HepG2 (cell line): ENCODE results near the gene FKBP8.

Source experiments
- DNMT3B ChIP-seq: conservative IDR thresholded peaks from 2 replicates; pipeline ENCODE4 v1.6.1; 2016; ENCODE audit warnings: missing biosample characterization, control low read depth
- EP300 ChIP-seq, 3 experiments: sonication (generic) in 1 of 3; formaldehyde crosslinking in 1 of 3; IDR thresholded peaks; 2 replicates each; pipeline versions ENCODE4 v1.5.1 to v1.6.1; 2011 to 2020; ENCODE audit warnings: low read depth in 2 of 3, low read length in 2 of 3, borderline replicate concordance in 1 of 3, improper control_type of control experiment in 1 of 3, mild to moderate bottlenecking in 1 of 3, missing genetic modification reagents in 1 of 3, moderate library complexity in 1 of 3
- EZH2 ChIP-seq: conservative IDR thresholded peaks from 2 replicates; pipeline ENCODE4 v1.6.1; 2012; ENCODE audit warnings: mild to moderate bottlenecking, low read depth, low read length, moderate library complexity
- FOSL2 ChIP-seq: sonication (generic); formaldehyde crosslinking; IDR thresholded peaks from 2 replicates; pipeline ENCODE4 v1.4.0; 2020; ENCODE audit warnings: missing genetic modification reagents
- FOXM1 ChIP-seq: sonication (generic); formaldehyde crosslinking; IDR thresholded peaks from 2 replicates; pipeline ENCODE4 v1.5.0; 2020; ENCODE audit warnings: missing genetic modification reagents
- HNRNPK ChIP-seq: fragments of 200-400 bp; formaldehyde crosslinking; IDR thresholded peaks from 2 replicates; pipeline ENCODE4 v1.6.1; 2018; ENCODE audit warnings: low read length, low read depth, moderate library complexity, mild to moderate bottlenecking; ENCODE audit not compliant: poor library complexity, severe bottlenecking
- JUNB ChIP-seq: sonication (generic); formaldehyde crosslinking; IDR thresholded peaks from 2 replicates; pipeline ENCODE4 v1.8.0; 2022; ENCODE audit warnings: missing genetic modification reagents, mild to moderate bottlenecking, borderline replicate concordance
- KDM1A ChIP-seq: IDR thresholded peaks from 2 replicates; pipeline ENCODE4 v1.6.1; 2016; ENCODE audit warnings: missing compliant biosample characterization
- KDM6A ChIP-seq: IDR thresholded peaks from 2 replicates; pipeline ENCODE4 v1.6.1; 2016; ENCODE audit warnings: low read depth
- SP1 ChIP-seq, 2 experiments: fragments of 450-650 bp in 1 of 2; sonication (generic) in 1 of 2; formaldehyde crosslinking in 1 of 2; IDR thresholded peaks; 2 replicates each; pipeline versions ENCODE4 v1.4.0 to v1.6.1; 2016 to 2020; ENCODE audit warnings: missing genetic modification reagents in 1 of 2
- TAF15 ChIP-seq: fragments of 200-400 bp; formaldehyde crosslinking; IDR thresholded peaks from one replicate; pipeline ENCODE4 v1.6.1; 2018; ENCODE audit warnings: mild to moderate bottlenecking, low read depth, low read length; ENCODE audit not compliant: poor library complexity, severe bottlenecking
- ZFP36 ChIP-seq: fragments of 150-350 bp; IDR thresholded peaks from 2 replicates; pipeline ENCODE4 v1.6.1; 2018; ENCODE audit warnings: borderline replicate concordance, low read length, low read depth; ENCODE audit not compliant: partially characterized antibody
- TF ChIP-seq, protein P1 (sequence below): sonication (generic); formaldehyde crosslinking; IDR thresholded peaks from 2 replicates; pipeline ENCODE4 v1.5.0; 2020; ENCODE audit warnings: mild to moderate bottlenecking, missing genetic modification reagents, moderate library complexity
- TF ChIP-seq, protein P2 (sequence below): sonication (generic); formaldehyde crosslinking; IDR thresholded peaks from 2 replicates; pipeline ENCODE4 v1.8.0; 2022; ENCODE audit warnings: low read depth, missing genetic modification reagents

DNA sequence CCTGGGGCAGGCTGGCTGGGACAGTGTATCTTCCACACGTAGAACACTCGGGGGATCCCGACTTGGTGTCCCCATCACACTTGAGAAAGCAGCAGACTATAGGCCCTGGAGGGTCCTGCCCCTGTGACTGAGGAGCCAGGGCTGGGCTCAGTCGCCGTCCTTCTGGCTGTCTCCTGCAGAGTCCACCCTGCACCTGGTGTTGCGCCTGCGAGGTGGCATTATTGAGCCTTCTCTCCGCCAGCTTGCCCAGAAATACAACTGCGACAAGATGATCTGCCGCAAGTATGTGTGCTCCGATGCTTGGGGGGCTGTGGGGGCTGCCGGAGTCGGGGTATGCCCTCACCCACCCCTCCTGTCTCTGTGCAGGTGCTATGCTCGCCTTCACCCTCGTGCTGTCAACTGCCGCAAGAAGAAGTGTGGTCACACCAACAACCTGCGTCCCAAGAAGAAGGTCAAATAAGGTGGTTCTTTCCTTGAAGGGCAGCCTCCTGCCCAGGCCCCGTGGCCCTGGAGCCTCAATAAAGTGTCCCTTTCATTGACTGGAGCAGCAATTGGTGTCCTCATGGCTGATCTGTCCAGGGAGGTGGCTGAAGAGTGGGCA lies 31.4 kb upstream of the FKBP8 start:
- TF ChIP-seq EP300 (IDR thresholded peaks at IDR 0.05; ENCODE audit: low read depth in 2 of 2, low read length in 2 of 2) (no peak), EP300 (CRISPR knock-in tag; IDR thresholded peaks at IDR 0.05; ENCODE audit: borderline replicate concordance) (no peak), JUNB (CRISPR knock-in tag) (no peak), TAF15 (no peak), SP1 (IDR thresholded peaks at IDR 0.05) (no peak), SP1 (CRISPR knock-in tag; IDR thresholded peaks at IDR 0.05) (no peak), KDM6A (CRISPR knock-in tag) (no peak), HNRNPK (no peak), KDM1A (no peak), ZFP36 (no peak), EZH2 (no peak), FOSL2 (CRISPR knock-in tag) (no peak), DNMT3B (no peak), FOXM1 (CRISPR knock-in tag) (no peak)
- TF ChIP-seq, protein P1, sequence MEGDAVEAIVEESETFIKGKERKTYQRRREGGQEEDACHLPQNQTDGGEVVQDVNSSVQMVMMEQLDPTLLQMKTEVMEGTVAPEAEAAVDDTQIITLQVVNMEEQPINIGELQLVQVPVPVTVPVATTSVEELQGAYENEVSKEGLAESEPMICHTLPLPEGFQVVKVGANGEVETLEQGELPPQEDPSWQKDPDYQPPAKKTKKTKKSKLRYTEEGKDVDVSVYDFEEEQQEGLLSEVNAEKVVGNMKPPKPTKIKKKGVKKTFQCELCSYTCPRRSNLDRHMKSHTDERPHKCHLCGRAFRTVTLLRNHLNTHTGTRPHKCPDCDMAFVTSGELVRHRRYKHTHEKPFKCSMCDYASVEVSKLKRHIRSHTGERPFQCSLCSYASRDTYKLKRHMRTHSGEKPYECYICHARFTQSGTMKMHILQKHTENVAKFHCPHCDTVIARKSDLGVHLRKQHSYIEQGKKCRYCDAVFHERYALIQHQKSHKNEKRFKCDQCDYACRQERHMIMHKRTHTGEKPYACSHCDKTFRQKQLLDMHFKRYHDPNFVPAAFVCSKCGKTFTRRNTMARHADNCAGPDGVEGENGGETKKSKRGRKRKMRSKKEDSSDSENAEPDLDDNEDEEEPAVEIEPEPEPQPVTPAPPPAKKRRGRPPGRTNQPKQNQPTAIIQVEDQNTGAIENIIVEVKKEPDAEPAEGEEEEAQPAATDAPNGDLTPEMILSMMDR: no peak
- TF ChIP-seq, protein P2, sequence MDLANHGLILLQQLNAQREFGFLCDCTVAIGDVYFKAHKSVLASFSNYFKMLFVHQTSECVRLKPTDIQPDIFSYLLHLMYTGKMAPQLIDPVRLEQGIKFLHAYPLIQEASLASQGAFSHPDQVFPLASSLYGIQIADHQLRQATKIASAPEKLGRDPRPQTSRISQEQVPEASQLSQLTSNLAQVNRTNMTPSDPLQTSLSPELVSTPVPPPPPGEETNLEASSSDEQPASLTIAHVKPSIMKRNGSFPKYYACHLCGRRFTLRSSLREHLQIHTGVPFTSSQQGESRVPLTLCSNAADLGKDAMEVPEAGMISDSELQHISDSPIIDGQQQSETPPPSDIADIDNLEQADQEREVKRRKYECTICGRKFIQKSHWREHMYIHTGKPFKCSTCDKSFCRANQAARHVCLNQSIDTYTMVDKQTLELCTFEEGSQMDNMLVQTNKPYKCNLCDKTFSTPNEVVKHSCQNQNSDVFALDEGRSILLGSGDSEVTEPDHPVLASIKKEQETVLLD (CRISPR knock-in tag): no peak
